Epithelial cell of proximal tubule (primary cell): ENCODE data around the gene WDR45B. TPM values are rescaled to one million over a fixed set of nuclear protein-coding genes. Genes with fewer than 3 reads are reported as not detected.
"Not testable (repeated sequence)": the region's sequence is repeated elsewhere in the genome, so short reads cannot be mapped to it uniquely, and the experiment has no call there.

Experiments used
- DNase-seq: peaks from one replicate; pipeline ENCODE4 v3.0.0-alpha.2; 2011; ENCODE audit warnings: low read depth
- H3K4me3 ChIP-seq: 2 replicates; pipeline ENCODE4 v1.5.1; 2011; ENCODE audit warnings: low read depth, mild to moderate bottlenecking, low read length
- CTCF ChIP-seq: conservative IDR thresholded peaks from 2 replicates; pipeline ENCODE4 v1.5.1; 2012; ENCODE audit warnings: low read depth, mild to moderate bottlenecking, low read length
- total RNA-seq: library from RNA; depleted of rRNA; stranded (reverse); fragments of >200 nt; gene quantifications from 2 replicates; pipeline ENCODE4 v1.2.3, GENCODE V29; 2015

WDR45B gene
- total RNA-seq, 1 donor from 2014 or later, result 81.3 TPM

GRCh38 chr17:82657926-82658325, 9.7 kb upstream of the WDR45B start:
- TF ChIP-seq CTCF, result no peak
- no peak for DNase-seq
- no peak overlapping the region for H3K4me3 ChIP-seq

- TF ChIP-seq CTCF, result no peak
- H3K4me3 ChIP-seq, result no peak overlapping the region
- DNase-seq, result no peak
These were observed 8.0 kb upstream of the WDR45B start for GRCh38 chr17:82656266-82656665.

DNA sequence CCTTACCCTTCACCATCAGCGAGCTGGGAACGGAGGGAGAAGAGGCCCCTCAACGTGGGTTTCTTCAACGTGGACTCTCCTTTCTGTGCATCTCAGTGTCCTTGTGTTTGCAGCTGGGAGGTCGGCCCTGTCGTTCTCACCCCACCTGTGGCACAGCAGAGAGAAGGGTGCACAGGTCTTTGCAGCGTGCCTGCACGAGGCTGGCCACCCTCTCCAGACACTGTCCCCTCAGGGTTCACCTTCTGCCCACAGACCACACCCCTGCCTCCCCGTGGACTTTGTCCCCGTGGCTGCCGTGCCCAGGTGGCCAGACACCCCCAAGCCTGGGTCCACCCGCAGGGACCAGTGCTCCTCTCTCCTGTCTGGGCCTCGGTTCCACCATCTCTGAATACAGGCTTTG, 7.3 kb upstream of the WDR45B start:
- no peak overlapping the region for H3K4me3 ChIP-seq
- TF ChIP-seq CTCF, result no peak
- no peak for DNase-seq

DNA sequence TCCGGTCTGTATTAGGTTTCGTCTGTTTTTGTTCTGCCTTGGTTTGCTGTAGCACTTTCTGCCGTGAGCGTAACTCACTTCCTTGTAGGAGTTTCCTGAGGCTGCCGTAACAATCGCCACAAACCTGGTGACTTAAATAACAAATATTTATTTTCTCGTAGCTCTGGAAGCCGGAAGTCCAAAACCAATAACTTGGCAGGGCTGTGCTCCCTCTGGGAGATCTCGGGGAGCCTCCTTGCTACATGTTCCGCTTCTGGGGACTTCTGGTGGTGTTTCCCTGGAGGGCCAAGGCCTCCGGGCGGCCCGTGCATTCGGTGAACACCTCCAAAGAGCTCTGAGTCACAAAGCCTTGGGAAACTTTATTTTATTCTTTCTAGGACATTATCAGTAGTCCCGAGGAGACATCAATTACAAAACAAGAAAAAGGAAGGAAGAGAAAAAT, 6.8 kb upstream of the WDR45B start:
- no peak for DNase-seq
- H3K4me3 ChIP-seq, result no peak overlapping the region
- no peak for TF ChIP-seq CTCF

DNA sequence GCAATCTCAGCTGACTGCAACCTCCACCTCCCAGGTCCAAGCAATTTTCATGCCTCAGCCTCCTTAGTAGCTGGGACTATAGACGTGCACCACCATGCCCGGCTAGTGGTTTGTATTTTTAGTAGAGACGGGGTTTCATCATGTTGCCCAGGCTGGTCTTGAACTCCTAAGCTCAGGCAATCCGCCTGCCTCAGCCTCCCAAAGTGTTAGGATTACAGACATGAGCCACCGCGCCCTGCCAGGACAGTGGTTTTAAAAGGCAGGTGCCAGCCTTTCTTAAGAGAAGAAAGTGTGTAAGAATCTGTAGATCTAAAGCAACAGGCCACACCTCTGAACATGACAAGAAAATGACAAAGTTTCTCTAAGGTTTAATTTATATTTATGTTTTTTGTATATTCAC, 6.4 kb upstream of the WDR45B start:
- not testable (repeated sequence) for H3K4me3 ChIP-seq, DNase-seq

DNA sequence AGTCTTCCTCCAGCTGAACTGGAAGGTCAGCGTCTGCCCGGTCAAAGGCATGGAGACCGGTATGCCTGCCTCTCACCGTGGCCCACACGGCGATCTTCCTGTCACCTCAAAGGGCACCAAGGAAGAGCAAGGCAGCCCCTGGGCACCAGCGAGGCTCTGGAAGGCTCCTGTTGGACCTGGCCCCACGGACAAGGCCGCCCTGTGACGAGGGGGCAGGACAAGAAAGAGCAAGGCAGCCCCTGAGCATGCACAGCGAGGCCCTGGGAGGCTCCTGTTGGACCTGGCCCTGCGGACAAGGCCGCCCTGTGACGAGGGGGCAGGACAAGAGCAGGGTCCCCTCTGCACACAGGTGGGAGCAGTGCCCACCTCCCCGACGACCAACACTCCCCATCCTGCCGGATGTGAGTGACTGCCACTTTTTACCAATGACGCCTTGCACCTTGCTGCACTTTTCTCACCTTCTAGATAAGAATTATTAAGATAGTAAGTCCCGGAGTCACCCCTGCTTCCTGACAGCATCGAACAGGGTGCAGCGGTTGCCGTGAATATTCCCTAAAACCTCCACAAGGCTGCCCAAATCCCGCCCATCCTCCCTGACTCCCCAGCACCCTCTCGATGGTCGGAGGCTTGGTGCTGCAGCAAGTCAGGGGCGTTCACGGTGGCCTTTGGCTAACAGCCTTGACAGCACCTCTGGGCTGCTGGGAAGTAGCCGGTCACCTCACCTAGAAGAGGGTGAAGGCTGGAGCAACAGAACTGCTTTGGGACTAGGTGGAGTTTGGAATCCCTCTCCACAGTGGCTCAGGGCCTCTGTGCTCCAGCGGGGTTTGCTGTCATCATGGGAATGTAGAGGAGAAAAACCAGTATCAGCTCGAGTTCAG, 5.6 kb upstream of the WDR45B start:
- no peak for TF ChIP-seq CTCF
- H3K4me3 ChIP-seq, result no peak overlapping the region
- no peak for DNase-seq

- DNase-seq, result no peak
- H3K4me3 ChIP-seq, result no peak overlapping the region
- no peak for TF ChIP-seq CTCF
These were observed 2.5 kb upstream of the WDR45B start for GRCh38 chr17:82650723-82651122.
